MM.1S (cell line): ENCODE data around the gene SYK.

Experiments
- DNase-seq: peaks from one replicate; pipeline ENCODE4 v3.0.0-alpha.2; 2015
- H2AFZ ChIP-seq: fragments of 300-600 bp; sonication (generic); 2 replicates; pipeline ENCODE4 v1.6.0; 2016; ENCODE audit warnings: antibody characterized with exemption, low read length
- H3F3A ChIP-seq: fragments of 300-600 bp; sonication (generic); 2 replicates; pipeline ENCODE4 v1.6.1; 2016; ENCODE audit warnings: mild to moderate bottlenecking, antibody characterized with exemption, low read length, moderate library complexity, mixed read lengths; ENCODE audit not compliant: insufficient read depth
- H3K27ac ChIP-seq: fragments of 300-600 bp; sonication (generic); 2 replicates; pipeline ENCODE4 v1.5.1; 2016; ENCODE audit warnings: mild to moderate bottlenecking, low read length
- H3K27me3 ChIP-seq: fragments of 300-600 bp; sonication (generic); replicated peaks from 2 replicates; pipeline ENCODE4 v1.6.0; 2016; ENCODE audit warnings: low read length; ENCODE audit not compliant: insufficient read depth
- H3K36me3 ChIP-seq: fragments of 300-600 bp; sonication (generic); replicated peaks from 2 replicates; pipeline ENCODE4 v1.6.1; 2016; ENCODE audit warnings: mild to moderate bottlenecking, low read length, mixed read lengths; ENCODE audit not compliant: insufficient read depth
- H3K4me1 ChIP-seq: fragments of 300-600 bp; sonication (generic); 2 replicates; pipeline ENCODE4 v1.6.1; 2016; ENCODE audit warnings: low read length, mixed read lengths
- H3K4me2 ChIP-seq: fragments of 300-600 bp; sonication (generic); 2 replicates; pipeline ENCODE4 v1.6.0; 2016; ENCODE audit warnings: low read depth, low read length
- H3K4me3 ChIP-seq: fragments of 300-600 bp; sonication (generic); 2 replicates; pipeline ENCODE4 v1.5.1; 2016; ENCODE audit warnings: low read length, mixed read lengths
- H3K79me2 ChIP-seq: fragments of 300-600 bp; sonication (generic); 2 replicates; pipeline ENCODE4 v1.6.1; 2016; ENCODE audit warnings: mixed run types, low read length, mixed read lengths
- H3K9ac ChIP-seq: fragments of 300-600 bp; sonication (generic); 2 replicates; pipeline ENCODE4 v1.6.1; 2016; ENCODE audit warnings: low read length, mixed read lengths
- H3K9me2 ChIP-seq: fragments of 300-600 bp; sonication (generic); replicated peaks from 2 replicates; pipeline ENCODE4 v1.6.1; 2016; ENCODE audit warnings: mild to moderate bottlenecking, low read length, mixed read lengths; ENCODE audit not compliant: insufficient read depth
- H3K9me3 ChIP-seq: fragments of 300-600 bp; sonication (generic); replicated peaks from 2 replicates; pipeline ENCODE4 v1.6.1; 2016; ENCODE audit warnings: mild to moderate bottlenecking, low read length, mixed read lengths; ENCODE audit not compliant: insufficient read depth
- H4K20me1 ChIP-seq: fragments of 300-600 bp; sonication (generic); 2 replicates; pipeline ENCODE4 v1.6.1; 2016; ENCODE audit warnings: mild to moderate bottlenecking, low read length, moderate library complexity, mixed read lengths; ENCODE audit not compliant: insufficient read depth
- CTCF ChIP-seq: fragments of 300-600 bp; sonication (generic); IDR thresholded peaks from 2 replicates; pipeline ENCODE4 v1.5.1; 2016; ENCODE audit warnings: antibody characterized with exemption, low read length, mixed read lengths
- EZH2 ChIP-seq: fragments of 300-600 bp; sonication (generic); optimal IDR thresholded peaks from 2 replicates; pipeline ENCODE3; 2017; ENCODE audit warnings: low read depth, mild to moderate bottlenecking, antibody characterized with exemption, low read length, mixed read lengths
- EZH2phosphoT487 ChIP-seq: fragments of 300-600 bp; sonication (generic); IDR thresholded peaks from 2 replicates; pipeline ENCODE4 v1.6.1; 2018; ENCODE audit warnings: antibody characterized with exemption, low read length

SYK gene

GRCh38 chr9:90844326-90844725, 42.7 kb downstream of the SYK start:
- no peaks in the 10 kb centered on the region for H3K36me3 ChIP-seq
- no peak for DNase-seq
- no peaks in the 10 kb centered on the region for H4K20me1 ChIP-seq
- no peak overlapping the region for H3K27ac ChIP-seq
- H3K9me3 ChIP-seq = no peaks in the 10 kb centered on the region
- H3K27me3 ChIP-seq = no peaks in the 10 kb centered on the region
- TF ChIP-seq CTCF (no peak), EZH2phosphoT487 (no peak), EZH2 (no peak)
- peaks cover 10% of the 10 kb centered on the region for H3K79me2 ChIP-seq
- H3K4me3 ChIP-seq = no peak overlapping the region
- H3F3A ChIP-seq = no peaks in the 10 kb centered on the region; the same call in 1 of the 2 replicates
- no peak overlapping the region for H3K9ac ChIP-seq
- peaks cover 6% of the 10 kb centered on the region for H3K4me1 ChIP-seq
- H3K9me2 ChIP-seq = no peaks in the 10 kb centered on the region
- H3K4me2 ChIP-seq = no peak overlapping the region
- H2AFZ ChIP-seq = no peak overlapping the region

DNA sequence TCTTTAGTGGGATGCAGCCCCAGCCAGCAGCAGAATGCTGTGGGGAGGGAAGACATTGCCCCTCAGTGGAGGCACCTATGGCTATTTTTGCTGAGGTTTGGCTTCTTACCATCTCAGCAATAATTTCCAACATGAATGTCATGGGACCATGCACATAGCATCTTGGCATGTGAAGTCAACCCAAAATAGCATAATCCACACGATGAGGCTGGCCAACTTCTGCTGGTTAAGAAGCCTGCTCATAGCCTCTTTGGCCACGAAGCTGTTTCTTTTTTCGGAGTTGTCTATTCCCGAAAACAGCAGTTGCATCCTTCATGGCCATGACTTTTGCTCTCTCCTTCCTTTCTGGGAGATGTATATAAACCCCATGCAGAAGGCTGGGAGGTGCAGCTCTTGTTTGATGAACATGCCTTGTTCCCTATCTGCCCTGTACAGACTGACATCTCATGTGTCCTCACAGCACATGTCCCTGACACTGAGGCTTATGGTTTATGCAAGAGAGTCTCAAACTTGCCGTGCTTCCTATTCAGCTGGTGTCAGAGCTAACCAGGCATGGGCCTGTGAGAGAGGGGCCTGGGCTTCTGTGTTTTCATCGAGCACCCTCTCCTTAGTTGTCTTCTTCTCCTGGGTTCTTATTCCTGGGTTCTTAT, 45.3 kb downstream of the SYK start:
- H3K27me3 ChIP-seq = no peaks in the 10 kb centered on the region
- H3K79me2 ChIP-seq = peaks cover 5% of the 10 kb centered on the region
- no peak overlapping the region for H3K4me3 ChIP-seq
- no peaks in the 10 kb centered on the region for H4K20me1 ChIP-seq
- no peaks in the 10 kb centered on the region for H3K36me3 ChIP-seq
- no peaks in the 10 kb centered on the region for H3K9me2 ChIP-seq
- no peak for DNase-seq
- H3K4me2 ChIP-seq = no peak overlapping the region
- TF ChIP-seq CTCF (no peak), EZH2phosphoT487 (no peak), EZH2 (no peak)
- H3K9me3 ChIP-seq = no peaks in the 10 kb centered on the region
- H3K4me1 ChIP-seq = no peaks in the 10 kb centered on the region
- no peaks in the 10 kb centered on the region for H3F3A ChIP-seq
- no peak overlapping the region for H3K27ac ChIP-seq
- H3K9ac ChIP-seq = no peak overlapping the region
- H2AFZ ChIP-seq = no peak overlapping the region

- TF ChIP-seq EZH2phosphoT487 = no peak
- Histone ChIP-seq H3K9me2 (no peaks in the 10 kb centered on the region), H3K4me1 (no peaks in the 10 kb centered on the region), H3K9me3 (no peaks in the 10 kb centered on the region), H3K4me3 (no peak overlapping the region), H3K36me3 (no peaks in the 10 kb centered on the region), H4K20me1 (no peaks in the 10 kb centered on the region), H3F3A (no peaks in the 10 kb centered on the region), H3K4me2 (no peak overlapping the region), H3K9ac (no peak overlapping the region), H3K79me2 (no peaks in the 10 kb centered on the region), H2AFZ (no peak overlapping the region), H3K27ac (no peak overlapping the region), H3K27me3 (no peaks in the 10 kb centered on the region)
- no peak for DNase-seq
These were observed 46.4 kb downstream of the SYK start for GRCh38 chr9:90847971-90848370.

DNA sequence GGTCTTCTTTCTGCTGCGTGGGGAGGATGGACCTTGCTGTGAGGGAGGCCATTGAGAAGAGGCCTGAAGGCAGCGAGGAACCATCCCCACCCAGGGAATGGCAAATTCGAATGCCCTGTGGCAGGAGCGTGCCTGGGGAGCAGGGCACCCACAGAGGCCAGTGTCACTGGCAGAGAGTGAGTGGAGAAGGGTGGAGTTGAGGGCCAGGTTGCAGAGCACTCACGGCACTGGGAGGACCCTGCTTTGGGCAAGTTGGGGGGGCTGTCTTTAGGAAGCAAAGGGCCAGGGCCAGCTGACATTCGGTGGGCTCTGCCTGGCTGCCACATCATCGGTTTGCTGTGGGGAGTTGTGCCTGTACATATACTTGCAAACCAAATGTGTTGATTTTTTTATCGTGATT, 47.2 kb downstream of the SYK start:
- no peaks in the 10 kb centered on the region for H3F3A ChIP-seq
- H3K4me3 ChIP-seq = no peak overlapping the region
- H3K4me2 ChIP-seq = no peak overlapping the region
- H2AFZ ChIP-seq = no peak overlapping the region
- no peaks in the 10 kb centered on the region for H3K4me1 ChIP-seq
- no peak for DNase-seq
- no peaks in the 10 kb centered on the region for H3K9me2 ChIP-seq
- no peak overlapping the region for H3K27ac ChIP-seq
- H3K9me3 ChIP-seq = no peaks in the 10 kb centered on the region
- no peaks in the 10 kb centered on the region for H3K79me2 ChIP-seq
- H3K27me3 ChIP-seq = no peaks in the 10 kb centered on the region
- no peak overlapping the region for H3K9ac ChIP-seq
- no peak for TF ChIP-seq CTCF
- no peak for TF ChIP-seq EZH2phosphoT487
- TF ChIP-seq EZH2 = no peak
- H4K20me1 ChIP-seq = no peaks in the 10 kb centered on the region
- no peaks in the 10 kb centered on the region for H3K36me3 ChIP-seq
